ENCODE measurements around the gene NPBWR2. TPM values are rescaled to one million over a fixed set of nuclear protein-coding genes. Genes with fewer than 3 reads are reported as not detected.

NPBWR2 gene
- polyA plus RNA-seq: not detected

- Mint-ChIP-seq H3K36me3 (no peaks in the 10 kb centered on the region), H3K4me1 (peaks cover 4 to 5% of the 10 kb centered on the region in 2 donors), H3K27ac (peak within 1 kb of the TSS in 1 of 6 donors; percentile 71), H3K4me3 (no peak within 1 kb of the TSS), H3K9me3 (no peaks in the 10 kb centered on the region), H3K27me3 (ENCODE audit: low read depth in 3 of 3) (peaks cover 4 to 8% (median 8%) of the 10 kb centered on the region in 3 donors)
- DNase-seq: no peak
Measured at GRCh38 chr20:64106981-64107735, at the start of gene NPBWR2. TSS of gene NPBWR2 (minus strand) at chr20:64107565. CDS start at chr20:64106831, 734 bp downstream.

GRCh38 chr20:64156136-64156885 lies 48.9 kb upstream of the NPBWR2 start:
- peaks cover 2 to 9% (median 4%) of the 10 kb centered on the region in 3 donors for H3K27me3 Mint-ChIP-seq (ENCODE audit: low read depth in 3 of 3)
- DNase-seq: no peak
- H3K4me1 Mint-ChIP-seq: no peaks in the 10 kb centered on the region
- H3K36me3 Mint-ChIP-seq: no peaks in the 10 kb centered on the region
- no peaks in the 10 kb centered on the region for H3K9me3 Mint-ChIP-seq
- H3K27ac Mint-ChIP-seq: no peak overlapping the region
- H3K4me3 Mint-ChIP-seq: no peak overlapping the region

- no peak for DNase-seq
- Mint-ChIP-seq H3K9me3 (no peaks in the 10 kb centered on the region), H3K27ac (no peak overlapping the region), H3K36me3 (no peaks in the 10 kb centered on the region), H3K4me3 (no peak overlapping the region), H3K4me1 (no peaks in the 10 kb centered on the region), H3K27me3 (ENCODE audit: low read depth in 3 of 3) (peaks cover 0 to 7% (median 2%) of the 10 kb centered on the region in 3 donors)
Measured at GRCh38 chr20:64155258-64156135, 48.1 kb upstream of the NPBWR2 start.

GRCh38 chr20:64154590-64155257 lies 47.4 kb upstream of the NPBWR2 start:
- Mint-ChIP-seq H3K36me3 (no peaks in the 10 kb centered on the region), H3K4me1 (no peaks in the 10 kb centered on the region), H3K27ac (no peak overlapping the region), H3K9me3 (no peaks in the 10 kb centered on the region), H3K4me3 (no peak overlapping the region), H3K27me3 (ENCODE audit: low read depth in 3 of 3) (peaks cover 0 to 5% (median 3%) of the 10 kb centered on the region in 3 donors)
- DNase-seq: no peak

- Mint-ChIP-seq H3K4me3 (no peak overlapping the region), H3K36me3 (no peaks in the 10 kb centered on the region), H3K4me1 (no peaks in the 10 kb centered on the region), H3K27me3 (ENCODE audit: low read depth in 3 of 3) (peaks cover 0 to 3% (median 2%) of the 10 kb centered on the region in 3 donors), H3K27ac (peak overlapping the region in 2 of 6 donors; percentile 5), H3K9me3 (no peaks in the 10 kb centered on the region)
- DNase-seq: no peak
Measured at GRCh38 chr20:64153861-64154589, 46.7 kb upstream of the NPBWR2 start.

- Mint-ChIP-seq H3K4me3 (no peak overlapping the region), H3K4me1 (no peaks in the 10 kb centered on the region)
- no peak for DNase-seq
Measured at GRCh38 chr20:64153410-64153809, 46.0 kb upstream of the NPBWR2 start.

GRCh38 chr20:64152906-64153305 lies 45.5 kb upstream of the NPBWR2 start:
- Mint-ChIP-seq H3K4me3 (no peak overlapping the region), H3K27me3 (ENCODE audit: low read depth in 3 of 3) (peaks cover 0 to 3% (median 2%) of the 10 kb centered on the region in 3 donors), H3K27ac (no peak overlapping the region), H3K9me3 (no peaks in the 10 kb centered on the region), H3K4me1 (no peaks in the 10 kb centered on the region), H3K36me3 (no peaks in the 10 kb centered on the region)
- no peak for DNase-seq

More at GRCh38 chr20:64153410-64153809, 46.0 kb upstream of the NPBWR2 start:
- Mint-ChIP-seq H3K36me3 (no peaks in the 10 kb centered on the region), H3K27me3 (ENCODE audit: low read depth in 3 of 3) (peaks cover 0 to 3% (median 2%) of the 10 kb centered on the region in 3 donors), H3K27ac (peak overlapping the region in 2 of 6 donors; percentile 5), H3K9me3 (no peaks in the 10 kb centered on the region)

- H3K9me3 Mint-ChIP-seq: no peaks in the 10 kb centered on the region
- H3K27ac Mint-ChIP-seq: no peak overlapping the region
- no peak overlapping the region for H3K4me3 Mint-ChIP-seq
- H3K4me1 Mint-ChIP-seq: no peaks in the 10 kb centered on the region
- no peak for DNase-seq
- H3K36me3 Mint-ChIP-seq: no peaks in the 10 kb centered on the region
- peaks cover 0 to 3% (median 2%) of the 10 kb centered on the region in 3 donors for H3K27me3 Mint-ChIP-seq (ENCODE audit: low read depth in 3 of 3)
Measured at GRCh38 chr20:64151633-64152530, 44.5 kb upstream of the NPBWR2 start.

- H3K36me3 Mint-ChIP-seq: no peaks in the 10 kb centered on the region
Measured at GRCh38 chr20:64150756-64151632, 43.6 kb upstream of the NPBWR2 start.

GRCh38 chr20:64149809-64150560 lies 42.6 kb upstream of the NPBWR2 start:
- H3K4me1 Mint-ChIP-seq: no peaks in the 10 kb centered on the region
- H3K9me3 Mint-ChIP-seq: peaks cover 0 to 3% (median 0%) of the 10 kb centered on the region in 6 donors
- DNase-seq: no peak
- H3K36me3 Mint-ChIP-seq: no peaks in the 10 kb centered on the region
- H3K27me3 Mint-ChIP-seq (ENCODE audit: low read depth in 3 of 3): peaks cover 0 to 4% (median 1%) of the 10 kb centered on the region in 3 donors
- peak overlapping the region in 1 of 6 donors; percentile 67 for H3K27ac Mint-ChIP-seq
- H3K4me3 Mint-ChIP-seq: no peak overlapping the region

More at GRCh38 chr20:64150756-64151632, 43.6 kb upstream of the NPBWR2 start:
- H3K27ac Mint-ChIP-seq: no peak overlapping the region
- no peak overlapping the region for H3K4me3 Mint-ChIP-seq
- DNase-seq: no peak
- H3K4me1 Mint-ChIP-seq: no peaks in the 10 kb centered on the region
- H3K9me3 Mint-ChIP-seq: no peaks in the 10 kb centered on the region
- H3K27me3 Mint-ChIP-seq (ENCODE audit: low read depth in 3 of 3): peaks cover 0 to 2% (median 1%) of the 10 kb centered on the region in 3 donors

All from immature natural killer cell (primary cell).